MM.1S (cell line): ENCODE data around the gene EMX1.
A peak's percentile ranks its signal among the peaks of the same experiment; 100 is the strongest.

Experiments used
- DNase-seq: peaks from one replicate; pipeline ENCODE4 v3.0.0-alpha.2; 2015
- H2AFZ ChIP-seq: fragments of 300-600 bp; sonication (generic); 2 replicates; pipeline ENCODE4 v1.6.0; 2016; ENCODE audit warnings: antibody characterized with exemption, low read length
- H3F3A ChIP-seq: fragments of 300-600 bp; sonication (generic); 2 replicates; pipeline ENCODE4 v1.6.1; 2016; ENCODE audit warnings: mild to moderate bottlenecking, antibody characterized with exemption, low read length, moderate library complexity, mixed read lengths; ENCODE audit not compliant: insufficient read depth
- H3K27ac ChIP-seq: fragments of 300-600 bp; sonication (generic); 2 replicates; pipeline ENCODE4 v1.5.1; 2016; ENCODE audit warnings: mild to moderate bottlenecking, low read length
- H3K27me3 ChIP-seq: fragments of 300-600 bp; sonication (generic); replicated peaks from 2 replicates; pipeline ENCODE4 v1.6.0; 2016; ENCODE audit warnings: low read length; ENCODE audit not compliant: insufficient read depth
- H3K36me3 ChIP-seq: fragments of 300-600 bp; sonication (generic); replicated peaks from 2 replicates; pipeline ENCODE4 v1.6.1; 2016; ENCODE audit warnings: mild to moderate bottlenecking, low read length, mixed read lengths; ENCODE audit not compliant: insufficient read depth
- H3K4me1 ChIP-seq: fragments of 300-600 bp; sonication (generic); 2 replicates; pipeline ENCODE4 v1.6.1; 2016; ENCODE audit warnings: low read length, mixed read lengths
- H3K4me2 ChIP-seq: fragments of 300-600 bp; sonication (generic); 2 replicates; pipeline ENCODE4 v1.6.0; 2016; ENCODE audit warnings: low read depth, low read length
- H3K4me3 ChIP-seq: fragments of 300-600 bp; sonication (generic); 2 replicates; pipeline ENCODE4 v1.5.1; 2016; ENCODE audit warnings: low read length, mixed read lengths
- H3K79me2 ChIP-seq: fragments of 300-600 bp; sonication (generic); 2 replicates; pipeline ENCODE4 v1.6.1; 2016; ENCODE audit warnings: mixed run types, low read length, mixed read lengths
- H3K9ac ChIP-seq: fragments of 300-600 bp; sonication (generic); 2 replicates; pipeline ENCODE4 v1.6.1; 2016; ENCODE audit warnings: low read length, mixed read lengths
- H3K9me2 ChIP-seq: fragments of 300-600 bp; sonication (generic); replicated peaks from 2 replicates; pipeline ENCODE4 v1.6.1; 2016; ENCODE audit warnings: mild to moderate bottlenecking, low read length, mixed read lengths; ENCODE audit not compliant: insufficient read depth
- H3K9me3 ChIP-seq: fragments of 300-600 bp; sonication (generic); replicated peaks from 2 replicates; pipeline ENCODE4 v1.6.1; 2016; ENCODE audit warnings: mild to moderate bottlenecking, low read length, mixed read lengths; ENCODE audit not compliant: insufficient read depth
- H4K20me1 ChIP-seq: fragments of 300-600 bp; sonication (generic); 2 replicates; pipeline ENCODE4 v1.6.1; 2016; ENCODE audit warnings: mild to moderate bottlenecking, low read length, moderate library complexity, mixed read lengths; ENCODE audit not compliant: insufficient read depth
- EZH2 ChIP-seq: fragments of 300-600 bp; sonication (generic); optimal IDR thresholded peaks from 2 replicates; pipeline ENCODE3; 2017; ENCODE audit warnings: low read depth, mild to moderate bottlenecking, antibody characterized with exemption, low read length, mixed read lengths
- EZH2phosphoT487 ChIP-seq: fragments of 300-600 bp; sonication (generic); IDR thresholded peaks from 2 replicates; pipeline ENCODE4 v1.6.1; 2018; ENCODE audit warnings: antibody characterized with exemption, low read length
- TF ChIP-seq, protein P1 (sequence below): fragments of 300-600 bp; sonication (generic); IDR thresholded peaks from 2 replicates; pipeline ENCODE4 v1.5.1; 2016; ENCODE audit warnings: antibody characterized with exemption, low read length, mixed read lengths

EMX1 gene

DNA sequence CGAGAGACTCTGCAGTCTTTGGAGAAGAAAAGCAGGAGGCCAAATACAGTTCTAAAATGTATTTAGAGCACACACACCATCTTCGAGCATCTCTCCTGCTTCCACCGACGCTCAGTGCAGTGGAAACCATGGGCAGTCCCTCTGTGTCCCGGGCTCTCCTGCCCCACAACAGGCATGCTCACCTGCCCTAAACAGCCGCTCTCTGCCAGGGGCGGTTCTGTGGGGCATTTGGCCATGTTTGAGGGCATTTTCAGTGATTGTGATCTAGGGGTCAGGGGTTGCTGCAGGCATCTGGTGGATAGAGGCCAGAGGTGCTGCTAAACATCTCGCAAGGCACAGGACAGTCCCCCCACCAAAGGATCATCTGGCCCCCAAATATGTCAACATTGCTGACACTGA lies 55.8 kb downstream of the EMX1 start:
- Histone ChIP-seq H3K27ac (no peak overlapping the region), H3K4me2 (no peak overlapping the region), H3K4me3 (no peak overlapping the region), H3K9me3 (no peaks in the 10 kb centered on the region), H4K20me1 (no peaks in the 10 kb centered on the region), H3K9me2 (no peaks in the 10 kb centered on the region), H3F3A (no peaks in the 10 kb centered on the region), H3K27me3 (no peaks in the 10 kb centered on the region), H2AFZ (no peak overlapping the region), H3K4me1 (no peaks in the 10 kb centered on the region), H3K36me3 (no peaks in the 10 kb centered on the region), H3K79me2 (no peaks in the 10 kb centered on the region), H3K9ac (no peak overlapping the region)
- TF ChIP-seq EZH2 (no peak), EZH2phosphoT487 (no peak)
- TF ChIP-seq, protein P1, sequence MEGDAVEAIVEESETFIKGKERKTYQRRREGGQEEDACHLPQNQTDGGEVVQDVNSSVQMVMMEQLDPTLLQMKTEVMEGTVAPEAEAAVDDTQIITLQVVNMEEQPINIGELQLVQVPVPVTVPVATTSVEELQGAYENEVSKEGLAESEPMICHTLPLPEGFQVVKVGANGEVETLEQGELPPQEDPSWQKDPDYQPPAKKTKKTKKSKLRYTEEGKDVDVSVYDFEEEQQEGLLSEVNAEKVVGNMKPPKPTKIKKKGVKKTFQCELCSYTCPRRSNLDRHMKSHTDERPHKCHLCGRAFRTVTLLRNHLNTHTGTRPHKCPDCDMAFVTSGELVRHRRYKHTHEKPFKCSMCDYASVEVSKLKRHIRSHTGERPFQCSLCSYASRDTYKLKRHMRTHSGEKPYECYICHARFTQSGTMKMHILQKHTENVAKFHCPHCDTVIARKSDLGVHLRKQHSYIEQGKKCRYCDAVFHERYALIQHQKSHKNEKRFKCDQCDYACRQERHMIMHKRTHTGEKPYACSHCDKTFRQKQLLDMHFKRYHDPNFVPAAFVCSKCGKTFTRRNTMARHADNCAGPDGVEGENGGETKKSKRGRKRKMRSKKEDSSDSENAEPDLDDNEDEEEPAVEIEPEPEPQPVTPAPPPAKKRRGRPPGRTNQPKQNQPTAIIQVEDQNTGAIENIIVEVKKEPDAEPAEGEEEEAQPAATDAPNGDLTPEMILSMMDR = no peak
- no peak for DNase-seq

DNA sequence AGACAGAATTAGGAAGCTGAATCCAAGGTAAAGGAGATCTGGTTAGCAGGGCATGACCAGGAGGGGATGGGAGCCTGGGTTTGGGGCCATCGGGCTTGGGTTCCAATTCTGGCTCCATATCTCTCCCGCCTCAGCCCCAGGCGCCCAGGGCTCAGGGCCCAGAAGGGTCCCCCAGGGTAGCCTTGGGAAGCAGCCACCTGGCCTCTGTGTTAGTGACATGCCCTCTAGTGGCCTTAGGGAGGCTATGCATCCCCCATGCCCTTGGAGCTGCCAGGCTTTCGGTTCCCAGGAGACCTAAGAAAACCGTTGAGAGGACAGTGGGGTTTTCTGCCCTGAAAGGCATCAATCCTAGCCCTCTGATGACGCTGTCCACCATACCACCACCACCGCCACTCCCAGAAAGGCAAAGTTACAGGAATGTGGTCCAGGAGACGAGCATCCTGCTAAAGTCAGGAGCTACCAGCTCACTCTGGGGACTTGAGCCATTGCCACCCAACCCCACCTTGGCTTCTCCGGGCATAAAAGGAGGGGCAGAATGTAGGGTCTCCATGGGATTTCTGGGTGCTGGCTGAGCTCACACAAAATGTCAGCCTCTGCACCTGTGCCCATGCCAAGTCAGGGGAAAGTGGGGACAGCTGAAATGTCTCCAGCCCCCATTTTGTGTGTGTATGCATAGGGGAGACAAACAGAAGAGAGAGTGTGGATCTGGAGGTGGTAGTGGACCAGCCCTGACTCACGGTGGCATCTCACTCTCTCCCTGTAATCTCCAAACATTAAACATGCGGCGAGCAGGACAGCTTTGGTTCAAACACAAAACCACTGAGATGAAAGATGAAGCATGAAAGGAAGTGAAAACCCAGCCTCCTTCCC lies 56.5 kb downstream of the EMX1 start:
- Histone ChIP-seq H3K27ac (no peak overlapping the region), H3K9ac (no peak overlapping the region), H3K9me2 (no peaks in the 10 kb centered on the region), H3K36me3 (no peaks in the 10 kb centered on the region), H3K79me2 (no peaks in the 10 kb centered on the region), H3K4me3 (no peak overlapping the region), H3K27me3 (no peaks in the 10 kb centered on the region), H3K4me2 (no peak overlapping the region), H4K20me1 (no peaks in the 10 kb centered on the region), H2AFZ (no peak overlapping the region), H3F3A (no peaks in the 10 kb centered on the region), H3K4me1 (no peaks in the 10 kb centered on the region), H3K9me3 (no peaks in the 10 kb centered on the region)
- TF ChIP-seq, protein P1 = peak; percentile 88
- no peak for TF ChIP-seq EZH2phosphoT487
- no peak for TF ChIP-seq EZH2
- peak; percentile 49 for DNase-seq

DNA sequence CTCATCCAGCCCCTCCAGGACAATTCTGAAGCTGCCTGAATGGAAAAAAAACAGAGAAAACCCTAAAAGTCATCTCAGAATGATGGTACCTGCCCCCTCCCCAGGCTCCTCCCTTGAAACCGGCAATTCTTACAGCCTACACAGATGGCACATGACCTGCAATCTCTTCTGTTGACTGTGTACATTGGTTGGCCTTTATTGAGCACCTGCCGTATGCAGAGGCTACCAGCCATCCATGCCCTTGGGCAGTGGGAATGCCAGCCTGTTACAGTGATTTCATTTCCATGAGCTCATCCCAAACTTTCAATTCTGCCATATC lies 57.1 kb downstream of the EMX1 start:
- no peak overlapping the region for H3K4me3 ChIP-seq
- no peaks in the 10 kb centered on the region for H3K4me1 ChIP-seq
- H3K79me2 ChIP-seq = no peaks in the 10 kb centered on the region
- TF ChIP-seq EZH2 (no peak), EZH2phosphoT487 (no peak)
- TF ChIP-seq, protein P1 = no peak
- no peak overlapping the region for H2AFZ ChIP-seq
- no peaks in the 10 kb centered on the region for H3K9me2 ChIP-seq
- no peaks in the 10 kb centered on the region for H3K9me3 ChIP-seq
- no peak overlapping the region for H3K9ac ChIP-seq
- no peak overlapping the region for H3K27ac ChIP-seq
- no peaks in the 10 kb centered on the region for H4K20me1 ChIP-seq
- H3K36me3 ChIP-seq = no peaks in the 10 kb centered on the region
- DNase-seq = no peak
- no peak overlapping the region for H3K4me2 ChIP-seq
- no peaks in the 10 kb centered on the region for H3F3A ChIP-seq
- H3K27me3 ChIP-seq = no peaks in the 10 kb centered on the region
